WTC11 (cell line): ENCODE results near the gene IPPK.

Experiments
- CTCF ChIP-seq: fragments of 200-600 bp; IDR thresholded peaks from 2 replicates; pipeline ENCODE4 v1.8.0; 2022; ENCODE audit warnings: antibody characterized with exemption
- E2F4 ChIP-seq: sonication (generic); formaldehyde crosslinking; IDR thresholded peaks from 2 replicates; pipeline ENCODE4 v1.8.1; 2022; ENCODE audit warnings: low read depth, mild to moderate bottlenecking, moderate library complexity, missing genetic modification reagents, borderline replicate concordance
- NR2C2 ChIP-seq: sonication (generic); formaldehyde crosslinking; IDR thresholded peaks from 2 replicates; pipeline ENCODE4 v1.8.0; 2022; ENCODE audit warnings: mild to moderate bottlenecking, missing genetic modification reagents
- RELA ChIP-seq: sonication (generic); formaldehyde crosslinking; IDR thresholded peaks from 2 replicates; pipeline ENCODE4 v1.8.1; 2022; ENCODE audit warnings: missing genetic modification reagents, mild to moderate bottlenecking, borderline replicate concordance
- TEAD4 ChIP-seq: sonication (generic); formaldehyde crosslinking; IDR thresholded peaks from 2 replicates; pipeline ENCODE4 v1.8.0; 2022; ENCODE audit warnings: mild to moderate bottlenecking, missing genetic modification reagents
- USF1 ChIP-seq: sonication (generic); formaldehyde crosslinking; IDR thresholded peaks from 2 replicates; pipeline ENCODE4 v1.8.0; 2022; ENCODE audit warnings: mild to moderate bottlenecking, missing genetic modification reagents
- ZNF121 ChIP-seq: sonication (generic); formaldehyde crosslinking; IDR thresholded peaks from 2 replicates; pipeline ENCODE4 v1.8.0; 2023; ENCODE audit warnings: missing genetic modification reagents
- ZNF512 ChIP-seq: sonication (generic); formaldehyde crosslinking; IDR thresholded peaks from 2 replicates; pipeline ENCODE4 v1.8.1; 2022; ENCODE audit warnings: missing genetic modification reagents, borderline replicate concordance

- TF ChIP-seq TEAD4 (no peak), USF1 (no peak), ZNF512 (CRISPR knock-in tag) (no peak), CTCF (no peak), NR2C2 (CRISPR knock-in tag) (no peak), E2F4 (CRISPR knock-in tag) (no peak), ZNF121 (CRISPR knock-in tag) (no peak), RELA (CRISPR knock-in tag) (no peak)
Measured at GRCh38 chr9:92615790-92616189, 54.1 kb downstream of the IPPK start.
